HG02759 (cell line): Measurements from ENCODE around the gene CRISPLD2.
"Not testable (repeated sequence)": the region's sequence is repeated elsewhere in the genome, so short reads cannot be mapped to it uniquely, and the experiment has no call there.

Experiments
- ATAC-seq: cut with Tn5 transposase; IDR thresholded peaks from one replicate; pipeline ENCODE4 v1.9.1; 2021; ENCODE audit warnings: mild to moderate bottlenecking, moderate library complexity; ENCODE audit not compliant: unreplicated experiment

Gene CRISPLD2

GRCh38 chr16:84821179-84821578 lies 1.4 kb downstream of the CRISPLD2 start:
- no peak for ATAC-seq

DNA sequence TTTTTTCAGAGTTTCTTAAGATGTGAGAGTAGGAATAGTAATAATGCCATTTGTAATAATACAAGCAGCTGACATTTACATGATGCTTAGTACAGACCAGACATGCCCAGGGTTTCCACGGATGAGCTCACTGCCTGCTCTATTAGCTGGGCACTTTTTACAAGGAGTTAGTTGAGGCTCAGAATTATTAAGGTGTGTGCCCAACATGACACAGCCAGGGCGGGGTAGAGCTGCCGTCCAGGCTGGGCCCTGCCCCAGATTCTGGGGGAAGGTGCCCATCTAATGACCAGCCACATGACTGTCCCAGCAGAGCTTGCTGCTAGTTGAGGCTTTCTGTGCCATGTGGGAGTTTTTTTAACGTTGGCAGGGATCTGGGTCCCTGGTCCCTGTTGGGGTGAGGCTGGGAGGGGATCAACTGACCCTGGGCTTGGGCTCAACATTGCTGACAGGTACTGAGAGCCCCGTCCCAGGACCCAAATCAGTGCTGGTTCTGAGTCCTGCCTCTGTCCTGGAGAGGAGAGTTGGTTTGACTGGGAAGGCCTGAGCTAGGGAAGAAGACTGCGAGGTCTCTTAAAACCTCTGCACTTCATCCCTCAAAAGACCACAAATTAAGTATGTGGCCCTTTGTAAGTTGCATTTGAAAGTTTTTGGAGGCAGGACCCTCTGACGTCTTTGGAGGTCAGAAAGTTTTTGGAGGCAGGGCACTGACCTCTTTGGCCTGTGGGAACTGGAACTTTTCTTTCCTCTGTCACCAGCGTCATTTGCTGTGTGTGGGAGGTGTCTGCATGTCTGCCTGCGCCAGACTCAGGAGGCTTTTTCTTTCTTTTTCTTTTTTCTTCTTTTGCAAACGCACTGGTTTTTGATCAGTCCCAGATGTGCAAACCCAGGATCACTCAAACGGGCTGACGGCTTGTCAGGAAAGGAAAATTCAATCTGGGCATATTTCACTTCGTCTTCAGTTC lies 2.2 kb downstream of the CRISPLD2 start:
- no peak for ATAC-seq

DNA sequence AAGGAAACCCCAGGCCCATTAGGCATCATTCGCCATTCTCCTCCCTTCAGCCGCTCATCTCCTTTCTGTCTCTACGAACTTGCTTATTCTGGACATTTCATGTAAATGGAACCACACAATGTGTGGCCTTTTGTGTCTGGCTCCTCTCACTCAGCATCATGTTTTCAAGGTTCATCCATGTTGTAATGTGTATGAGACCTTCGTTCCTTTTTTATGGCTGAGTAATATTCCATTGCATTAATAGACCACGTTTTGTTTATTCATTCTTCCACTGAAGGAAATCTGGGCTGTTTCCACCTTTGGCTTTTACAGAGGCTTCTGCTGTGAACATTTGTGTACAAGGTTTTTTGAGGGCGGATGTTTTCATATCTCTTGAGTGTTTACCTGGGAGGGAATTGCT lies 3.2 kb downstream of the CRISPLD2 start:
- no peak for ATAC-seq

DNA sequence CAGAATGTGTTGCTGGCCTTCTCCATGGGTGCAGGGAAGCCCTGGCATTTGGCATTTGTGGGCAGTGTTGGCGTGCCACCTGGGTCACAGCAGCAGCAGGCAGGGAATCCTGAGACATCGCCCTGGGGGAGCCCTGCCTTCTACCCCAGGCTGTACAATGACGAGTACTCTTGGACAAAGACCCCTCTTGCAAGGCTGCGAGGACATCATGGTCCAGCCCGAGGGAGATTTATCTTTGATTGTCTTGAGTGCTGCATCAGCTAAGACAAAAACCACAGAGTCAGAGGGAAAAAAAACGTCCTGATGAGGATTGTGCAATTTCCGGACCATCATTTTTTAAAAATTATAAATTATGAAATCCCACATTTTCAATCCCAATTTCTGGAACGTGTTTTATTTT lies 3.7 kb downstream of the CRISPLD2 start:
- no peak for ATAC-seq

DNA sequence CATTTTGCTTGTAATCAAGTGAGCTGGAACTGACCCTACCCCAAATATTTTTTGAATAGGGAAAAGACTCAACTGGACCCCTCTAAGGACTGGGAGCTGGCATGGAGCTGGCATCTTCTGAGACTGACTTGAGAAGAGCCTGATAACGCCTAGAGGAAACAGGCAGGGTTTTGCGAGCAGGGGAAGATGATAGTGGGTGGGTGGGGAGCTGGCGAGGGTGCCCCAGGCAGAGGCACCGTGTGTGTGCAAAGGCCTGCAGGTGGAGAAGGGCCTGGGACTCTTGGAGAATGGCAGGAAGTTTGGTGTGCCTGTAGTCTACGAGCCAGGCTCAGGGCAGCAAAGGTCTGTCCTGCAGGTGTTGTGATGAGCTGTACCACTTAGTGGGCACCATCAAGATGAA lies 4.1 kb downstream of the CRISPLD2 start:
- no peak for ATAC-seq

GRCh38 chr16:84825896-84826557 lies 6.2 kb downstream of the CRISPLD2 start:
- no peak for ATAC-seq

- no peak for ATAC-seq
Observed at GRCh38 chr16:84826558-84826941, 6.8 kb downstream of the CRISPLD2 start.

GRCh38 chr16:84827131-84827574 lies 7.4 kb downstream of the CRISPLD2 start:
- ATAC-seq, result no peak

DNA sequence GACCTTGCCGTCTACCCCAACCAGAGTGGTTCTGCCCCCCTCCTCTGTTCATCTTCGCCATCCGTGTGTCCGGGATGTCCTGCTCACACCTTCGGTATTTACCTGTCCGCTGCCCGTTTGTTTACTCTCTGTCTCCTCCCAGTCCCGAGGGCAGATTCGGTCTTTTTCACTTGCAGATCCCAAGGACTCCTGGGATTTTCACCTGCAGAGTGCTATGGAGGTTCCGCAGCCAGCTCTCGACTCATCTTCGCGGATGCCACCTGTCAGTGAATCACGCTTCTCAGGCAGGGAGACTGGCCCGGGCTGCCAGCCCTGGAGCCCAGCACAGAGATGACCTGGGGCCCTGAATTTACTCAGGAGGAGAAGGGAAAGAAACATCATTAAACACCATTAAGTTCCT lies 8.1 kb downstream of the CRISPLD2 start:
- no peak for ATAC-seq

- no peak for ATAC-seq
Observed at GRCh38 chr16:84828322-84828721, 8.5 kb downstream of the CRISPLD2 start.

GRCh38 chr16:84829168-84829965 lies 9.6 kb downstream of the CRISPLD2 start:
- ATAC-seq, result no peak

DNA sequence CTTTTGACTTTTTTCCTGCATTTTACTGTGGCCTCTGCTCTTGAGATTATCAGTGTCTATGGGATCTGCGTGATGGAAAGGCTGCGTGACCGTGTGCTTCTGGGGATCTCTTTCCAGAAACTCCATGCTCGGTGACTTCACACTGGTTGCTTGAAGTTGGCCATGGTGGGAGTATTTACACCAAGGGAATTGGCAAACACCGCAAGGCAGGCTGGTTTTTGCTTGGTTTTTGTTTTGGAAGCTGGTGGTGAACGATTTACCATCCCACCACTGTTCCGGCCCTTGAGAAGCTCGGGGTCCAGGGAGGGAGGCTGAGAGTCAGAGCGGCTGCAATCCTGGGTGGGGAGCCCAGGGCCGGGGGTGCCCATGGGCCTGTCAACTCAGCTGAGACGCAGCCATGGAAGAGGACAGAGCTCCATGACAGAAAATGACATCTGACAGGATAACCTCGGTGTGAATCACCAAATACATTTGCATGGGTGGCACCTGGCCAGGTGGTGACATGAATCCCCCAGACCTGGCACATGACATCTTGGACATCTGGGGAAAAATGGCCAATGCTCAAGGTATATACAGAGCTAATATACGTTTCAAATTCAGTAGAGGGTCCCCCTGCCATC lies 11.1 kb downstream of the CRISPLD2 start:
- no peak for ATAC-seq

- not testable (repeated sequence) for ATAC-seq
Observed at GRCh38 chr16:84831728-84832127, 11.9 kb downstream of the CRISPLD2 start.

DNA sequence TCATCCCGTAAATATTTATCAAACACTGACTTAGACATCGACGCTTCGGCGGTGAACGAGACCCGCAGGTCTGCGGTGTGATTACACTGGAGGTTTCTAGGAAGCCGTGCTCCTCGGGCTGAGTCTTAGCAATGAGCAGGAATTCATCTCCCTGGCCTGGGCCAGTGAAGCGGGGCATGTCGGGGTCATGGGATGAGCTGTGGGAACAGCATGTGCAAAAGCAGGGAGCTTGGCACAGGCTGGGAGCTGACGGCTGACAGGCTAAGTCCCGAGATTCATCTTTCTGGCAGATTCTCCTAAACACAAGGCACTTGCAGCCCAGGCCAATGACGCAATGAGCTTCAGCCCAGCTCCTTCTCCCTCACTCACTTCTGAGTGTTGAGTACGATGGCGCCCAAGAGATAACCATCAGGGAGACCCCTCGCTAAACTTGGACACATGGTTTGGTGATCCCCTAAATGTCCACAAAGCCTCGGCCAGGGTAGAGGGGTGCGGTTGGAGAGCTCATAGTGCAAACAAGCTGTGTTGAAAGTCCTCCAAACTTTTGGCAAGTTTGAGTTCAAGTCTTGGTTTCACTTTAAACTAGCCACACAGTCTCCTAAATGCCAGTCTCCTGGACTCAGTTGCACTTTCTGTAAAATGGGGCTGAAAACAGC lies 12.8 kb downstream of the CRISPLD2 start:
- no peak for ATAC-seq

GRCh38 chr16:84833144-84833500 lies 13.3 kb downstream of the CRISPLD2 start:
- ATAC-seq, result no peak

GRCh38 chr16:84833542-84834402 lies 14.0 kb downstream of the CRISPLD2 start:
- no peak for ATAC-seq

- ATAC-seq, result no peak
Observed at GRCh38 chr16:84834403-84834772, 14.6 kb downstream of the CRISPLD2 start.

- ATAC-seq, result no peak
Observed at GRCh38 chr16:84836234-84836647, 16.5 kb downstream of the CRISPLD2 start.

DNA sequence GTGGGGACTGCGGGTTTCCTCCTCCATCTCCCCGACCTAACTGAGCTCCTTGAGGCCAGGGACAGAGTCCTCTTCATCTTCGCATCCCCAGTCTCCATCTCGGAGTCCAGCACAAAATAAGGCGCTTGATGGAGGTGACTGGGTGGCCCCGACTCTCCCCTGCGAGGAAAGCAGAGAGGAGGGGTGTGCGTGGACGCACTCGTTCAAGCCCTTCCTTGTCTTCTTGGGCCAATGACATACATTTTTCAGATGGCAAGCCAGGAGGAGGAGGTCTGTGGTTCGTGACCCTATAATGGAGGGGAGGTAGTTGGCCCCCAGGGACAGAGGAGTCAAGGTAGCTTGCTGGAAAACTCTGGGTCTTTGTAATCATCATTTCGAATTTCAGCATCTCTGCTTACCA lies 17.2 kb downstream of the CRISPLD2 start:
- no peak for ATAC-seq
